ENCODE measurements around the gene IGFL1. TPM values are rescaled to one million over a fixed set of nuclear protein-coding genes. Genes with fewer than 3 reads are reported as not detected.
"Not testable (repeated sequence)": the region's sequence is repeated elsewhere in the genome, so short reads cannot be mapped to it uniquely, and the experiment has no call there.

IGFL1 gene
- total and polyA plus RNA-seq, 11 donors: not detected

GRCh38 chr19:46210669-46211068 lies 18.9 kb upstream of the IGFL1 start:
- WGBS, 4 donors: 41 to 50% (median 47%) methylated on average over 1 of the region's 1 CpG

DNA sequence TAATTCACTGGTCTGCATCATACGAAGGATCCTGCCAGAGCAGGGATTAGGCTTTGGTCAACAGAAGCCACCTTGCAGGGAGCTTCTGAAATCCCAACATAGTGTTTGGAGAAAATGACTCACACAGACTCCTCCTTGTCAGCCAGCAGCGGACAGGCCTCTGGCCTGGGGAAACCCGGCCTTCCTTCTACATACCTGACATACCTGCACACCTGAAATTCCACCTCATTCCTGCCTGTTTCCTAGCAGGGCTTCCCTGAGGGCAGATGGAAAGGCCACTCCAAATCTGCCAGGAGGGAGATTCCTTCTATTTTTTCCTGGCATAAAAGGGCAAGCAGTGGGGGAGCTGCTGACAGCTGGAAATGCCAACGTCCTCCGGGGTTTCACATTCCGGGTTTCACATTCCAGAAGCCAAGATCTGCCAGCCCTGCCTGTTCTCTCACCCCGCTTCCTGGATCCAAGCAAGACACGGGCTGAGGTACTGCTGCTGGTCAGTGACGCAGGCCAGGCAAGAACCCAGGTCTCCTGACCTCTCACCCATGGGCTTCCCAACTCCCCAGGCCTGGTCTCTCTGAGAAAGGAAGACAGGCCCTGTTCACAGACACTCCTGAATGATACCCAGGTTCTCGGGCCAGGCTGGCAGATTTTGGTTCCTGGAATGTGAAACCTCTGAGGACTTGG lies 18.2 kb upstream of the IGFL1 start:
- DNase-seq (no peak), ATAC-seq (peak in 2 of 4 donors; percentile 22 to 31)
- no peaks in the 10 kb centered on the region for H3K27me3 ChIP-seq
- H3K4me1 ChIP-seq: peaks cover 0 to 20% (median 9%) of the 10 kb centered on the region in 12 donors
- no peaks in the 10 kb centered on the region for H3K9me3 ChIP-seq
- TF ChIP-seq, protein P1, sequence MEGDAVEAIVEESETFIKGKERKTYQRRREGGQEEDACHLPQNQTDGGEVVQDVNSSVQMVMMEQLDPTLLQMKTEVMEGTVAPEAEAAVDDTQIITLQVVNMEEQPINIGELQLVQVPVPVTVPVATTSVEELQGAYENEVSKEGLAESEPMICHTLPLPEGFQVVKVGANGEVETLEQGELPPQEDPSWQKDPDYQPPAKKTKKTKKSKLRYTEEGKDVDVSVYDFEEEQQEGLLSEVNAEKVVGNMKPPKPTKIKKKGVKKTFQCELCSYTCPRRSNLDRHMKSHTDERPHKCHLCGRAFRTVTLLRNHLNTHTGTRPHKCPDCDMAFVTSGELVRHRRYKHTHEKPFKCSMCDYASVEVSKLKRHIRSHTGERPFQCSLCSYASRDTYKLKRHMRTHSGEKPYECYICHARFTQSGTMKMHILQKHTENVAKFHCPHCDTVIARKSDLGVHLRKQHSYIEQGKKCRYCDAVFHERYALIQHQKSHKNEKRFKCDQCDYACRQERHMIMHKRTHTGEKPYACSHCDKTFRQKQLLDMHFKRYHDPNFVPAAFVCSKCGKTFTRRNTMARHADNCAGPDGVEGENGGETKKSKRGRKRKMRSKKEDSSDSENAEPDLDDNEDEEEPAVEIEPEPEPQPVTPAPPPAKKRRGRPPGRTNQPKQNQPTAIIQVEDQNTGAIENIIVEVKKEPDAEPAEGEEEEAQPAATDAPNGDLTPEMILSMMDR (IDR thresholded peaks at IDR 0.05): no peak
- no peak for TF ChIP-seq POLR2A (IDR thresholded peaks at IDR 0.05)
- H3K27ac ChIP-seq: no peak overlapping the region
- intact Hi-C loops (cut with DNase I): no loop called here
- no peak overlapping the region for H3K4me3 ChIP-seq
- WGBS, 4 donors: 28 to 34% (median 30%) methylated on average over 9 to 10 of the region's 10 CpGs
- no peaks in the 10 kb centered on the region for H3K36me3 ChIP-seq

More at GRCh38 chr19:46210669-46211068, 18.9 kb upstream of the IGFL1 start:
- Histone ChIP-seq H3K36me3 (no peaks in the 10 kb centered on the region), H3K4me1 (peaks cover 0 to 20% (median 9%) of the 10 kb centered on the region in 12 donors), H3K27me3 (no peaks in the 10 kb centered on the region), H3K27ac (no peak overlapping the region), H3K4me3 (no peak overlapping the region), H3K9me3 (no peaks in the 10 kb centered on the region)
- ATAC-seq (no peak), DNase-seq (no peak)
- TF ChIP-seq, protein P1 (IDR thresholded peaks at IDR 0.05): no peak
- TF ChIP-seq POLR2A (IDR thresholded peaks at IDR 0.05): no peak
- intact Hi-C loops (cut with DNase I): no loop called here

DNA sequence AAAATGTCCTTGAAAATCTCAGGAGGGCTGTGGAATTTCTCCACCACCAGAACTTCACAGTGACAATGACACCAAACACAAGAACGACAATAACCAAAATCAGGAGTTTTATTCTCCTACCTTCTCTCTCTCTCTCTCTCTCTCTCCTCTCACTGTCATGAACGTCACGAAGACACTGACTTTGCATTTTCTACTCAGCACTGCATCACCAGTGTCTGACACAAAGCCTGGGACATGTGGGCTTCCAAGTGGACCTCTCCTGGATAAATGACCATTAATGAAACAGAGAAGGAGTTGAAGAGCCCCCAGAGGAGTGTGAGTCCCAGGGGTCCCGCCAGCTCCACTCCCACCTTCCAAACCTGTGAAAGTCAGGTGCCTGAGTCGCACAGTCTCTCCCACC lies 16.9 kb upstream of the IGFL1 start:
- H3K27ac ChIP-seq; H3K9me3 ChIP-seq; H3K36me3 ChIP-seq; H3K4me3 ChIP-seq; intact Hi-C loops (cut with DNase I); ATAC-seq; H3K27me3 ChIP-seq; DNase-seq: not testable (repeated sequence)
- peaks cover 0 to 20% (median 9%) of the 10 kb centered on the region in 12 donors for H3K4me1 ChIP-seq
- WGBS, 4 donors: 72 to 83% (median 78%) methylated on average over 5 of the region's 5 CpGs

DNA sequence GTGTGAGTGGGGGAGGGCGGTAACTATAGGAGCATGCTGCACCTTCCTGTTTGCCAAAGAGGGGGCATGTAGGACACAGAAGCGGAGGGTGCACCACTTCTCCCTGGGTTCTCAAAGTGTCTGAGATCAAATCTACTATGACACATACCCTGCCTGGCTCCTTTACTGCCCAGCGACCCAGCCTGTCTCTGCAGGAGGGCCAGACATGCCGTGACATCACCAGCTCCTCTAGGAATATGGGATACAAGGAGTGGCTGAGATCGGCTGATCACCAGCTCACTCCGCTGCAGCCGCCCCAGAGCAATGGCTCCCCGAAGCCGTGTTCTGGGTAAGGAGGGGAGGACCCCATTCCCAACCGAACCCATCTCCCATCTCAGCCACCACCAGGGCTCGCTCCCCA lies 16.4 kb upstream of the IGFL1 start:
- 83 to 85% (median 85%) methylated on average over 10 to 11 of the region's 11 CpGs for WGBS, 4 donors
- ATAC-seq (no peak), DNase-seq (no peak)
- H3K9me3 ChIP-seq: no peaks in the 10 kb centered on the region
- H3K27ac ChIP-seq: no peak overlapping the region
- no peaks in the 10 kb centered on the region for H3K36me3 ChIP-seq
- no peak overlapping the region for H3K4me3 ChIP-seq
- TF ChIP-seq, protein P1 (IDR thresholded peaks at IDR 0.05): no peak
- no peak for TF ChIP-seq POLR2A (IDR thresholded peaks at IDR 0.05)
- no peaks in the 10 kb centered on the region for H3K27me3 ChIP-seq
- intact Hi-C loops (cut with DNase I): no loop called here
- peaks cover 0 to 20% (median 9%) of the 10 kb centered on the region in 12 donors for H3K4me1 ChIP-seq

GRCh38 chr19:46213806-46214205 lies 15.7 kb upstream of the IGFL1 start:
- peaks cover 0 to 20% (median 9%) of the 10 kb centered on the region in 12 donors for H3K4me1 ChIP-seq
- no peak overlapping the region for H3K4me3 ChIP-seq
- WGBS, 4 donors: 89 to 92% (median 91%) methylated on average over 19 of the region's 19 CpGs

More at GRCh38 chr19:46213806-46214205, 15.7 kb upstream of the IGFL1 start:
- no peak overlapping the region for H3K27ac ChIP-seq
- no peaks in the 10 kb centered on the region for H3K36me3 ChIP-seq
- no peaks in the 10 kb centered on the region for H3K27me3 ChIP-seq
- H3K9me3 ChIP-seq: no peaks in the 10 kb centered on the region
- DNase-seq (no peak), ATAC-seq (no peak)
- no peak for TF ChIP-seq POLR2A (IDR thresholded peaks at IDR 0.05)
- TF ChIP-seq, protein P1 (IDR thresholded peaks at IDR 0.05): no peak
- intact Hi-C loops (cut with DNase I): no loop called here

Data from heart left ventricle (tissue), 16 donors.